HepG2 (cell line): Measurements from ENCODE around the gene DOK4. TPM values are rescaled to one million over a fixed set of nuclear protein-coding genes. Genes with fewer than 3 reads are reported as not detected.

Experiments
- CHD4 ChIP-seq: fragments of 200-600 bp; sonication (generic); IDR thresholded peaks from 2 replicates; pipeline ENCODE4 v1.7.0; 2017; ENCODE audit warnings: mild to moderate bottlenecking, low read length, borderline replicate concordance
- NONO ChIP-seq, 2 experiments: fragments of 450-650 bp in 1 of 2; sonication (generic) in 1 of 2; formaldehyde crosslinking in 1 of 2; IDR thresholded peaks in 1 of 2; conservative IDR thresholded peaks in 1 of 2; 2 replicates each; pipeline versions ENCODE4 v1.6.1 to v1.8.0; 2017 to 2022; ENCODE audit warnings: mild to moderate bottlenecking in 1 of 2, missing genetic modification reagents in 1 of 2, moderate library complexity in 1 of 2
- RARA ChIP-seq: IDR thresholded peaks from 2 replicates; pipeline ENCODE4 v1.6.1; 2016; ENCODE audit warnings: missing genetic modification reagents, missing compliant biosample characterization
- RXRB ChIP-seq: IDR thresholded peaks from 2 replicates; pipeline ENCODE4 v1.6.1; 2016; ENCODE audit warnings: borderline replicate concordance, missing genetic modification reagents, missing compliant biosample characterization
- SRSF9 ChIP-seq: fragments of 200-400 bp; formaldehyde crosslinking; IDR thresholded peaks from 2 replicates; pipeline ENCODE4 v1.6.1; 2018; ENCODE audit warnings: borderline replicate concordance, mild to moderate bottlenecking, low read depth, low read length; ENCODE audit not compliant: insufficient read depth, poor library complexity, severe bottlenecking
- ZFX ChIP-seq: sonication (generic); formaldehyde crosslinking; IDR thresholded peaks from 2 replicates; pipeline ENCODE4 v1.4.0; 2020; ENCODE audit warnings: mild to moderate bottlenecking, low read depth, missing genetic modification reagents, moderate library complexity
- ZNF263 ChIP-seq: sonication (generic); formaldehyde crosslinking; IDR thresholded peaks from 2 replicates; pipeline ENCODE4 v1.4.0; 2020; ENCODE audit warnings: missing genetic modification reagents
- ZNF343 ChIP-seq: sonication (generic); formaldehyde crosslinking; IDR thresholded peaks from 2 replicates; pipeline ENCODE4 v1.4.0; 2020; ENCODE audit warnings: mild to moderate bottlenecking, missing genetic modification reagents
- ZNF556 ChIP-seq: sonication (generic); formaldehyde crosslinking; IDR thresholded peaks from 2 replicates; pipeline ENCODE4 v1.4.0; 2020; ENCODE audit warnings: mild to moderate bottlenecking, missing genetic modification reagents, borderline replicate concordance
- ZNF792 ChIP-seq: IDR thresholded peaks from 2 replicates; pipeline ENCODE4 v1.6.1; 2016
- polyA plus RNA-seq, 8 experiments: library from polyadenylated mRNA; depleted of rRNA in 3 of 8; stranded (reverse) in 7 of 8; unstranded in 1 of 8; fragments of >200 nt; fragmentation: Illumina TruSeq in 4 of 8; extraction: Trizol in 4 of 8; gene quantifications; 2 replicates each; pipeline versions ENCODE4 v1.2.1 to v1.2.3, GENCODE V29; 2011 to 2016; ENCODE audit warnings: low read depth in 4 of 8, missing spikeins in 1 of 8, mixed read lengths in 1 of 8; ENCODE audit not compliant: insufficient read depth in 1 of 8
- total RNA-seq, 5 experiments: library from RNA; depleted of rRNA; stranded (reverse); fragments of >200 nt; fragmentation: Illumina TruSeq; extraction: Trizol; gene quantifications; 2 replicates each; pipeline ENCODE4 v1.2.3, GENCODE V29; 2016; ENCODE audit warnings: low read depth in 1 of 5
- TF ChIP-seq, protein P1 (sequence below): sonication (generic); formaldehyde crosslinking; IDR thresholded peaks from 2 replicates; pipeline ENCODE4 v1.4.0; 2020; ENCODE audit warnings: missing genetic modification reagents, borderline replicate concordance
- TF ChIP-seq, protein P2 (sequence below), 2 experiments: IDR thresholded peaks; 2 replicates each; pipeline ENCODE4 v1.6.1; 2011 to 2012; ENCODE audit warnings: low read length in 2 of 2, borderline replicate concordance in 1 of 2, low read depth in 1 of 2, mild to moderate bottlenecking in 1 of 2, moderate library complexity in 1 of 2
- TF ChIP-seq, protein P3 (sequence below): IDR thresholded peaks from 2 replicates; pipeline ENCODE4 v1.6.1; 2016; ENCODE audit warnings: mild to moderate bottlenecking
- TF ChIP-seq, protein P4 (sequence below): sonication (generic); formaldehyde crosslinking; IDR thresholded peaks from 2 replicates; pipeline ENCODE4 v1.4.0; 2020; ENCODE audit warnings: missing genetic modification reagents
- TF ChIP-seq, protein P5 (sequence below): sonication (generic); formaldehyde crosslinking; conservative IDR thresholded peaks from 2 replicates; pipeline ENCODE4 v1.4.0; 2020; ENCODE audit warnings: missing genetic modification reagents

DOK4 gene
- total and polyA plus RNA-seq, 2 of the 13 experiments (the other 11 are each of a cell fraction or from before 2014, with no cell fraction given): 52.7 to 70.0 TPM

DNA sequence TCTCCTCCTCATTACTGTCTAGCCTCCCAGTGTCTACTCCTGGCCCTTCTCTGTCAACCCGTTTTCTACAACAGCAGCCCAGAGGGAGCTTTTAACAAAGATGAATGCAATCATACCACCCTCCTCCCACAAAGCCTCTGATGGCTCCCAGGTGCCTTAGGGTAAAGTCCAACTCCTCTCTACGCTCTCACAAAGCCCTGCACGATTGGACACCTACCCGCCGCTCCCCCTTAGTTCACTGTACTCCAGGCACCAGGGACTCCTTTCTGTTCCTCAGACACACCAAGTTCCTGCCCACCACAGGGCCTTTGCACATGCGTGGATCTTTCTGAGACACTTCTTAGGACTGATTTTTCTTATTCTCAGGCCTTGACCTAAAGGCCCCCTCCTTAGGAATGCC lies 32.6 kb upstream of the DOK4 start (continued):
- TF ChIP-seq, protein P1, sequence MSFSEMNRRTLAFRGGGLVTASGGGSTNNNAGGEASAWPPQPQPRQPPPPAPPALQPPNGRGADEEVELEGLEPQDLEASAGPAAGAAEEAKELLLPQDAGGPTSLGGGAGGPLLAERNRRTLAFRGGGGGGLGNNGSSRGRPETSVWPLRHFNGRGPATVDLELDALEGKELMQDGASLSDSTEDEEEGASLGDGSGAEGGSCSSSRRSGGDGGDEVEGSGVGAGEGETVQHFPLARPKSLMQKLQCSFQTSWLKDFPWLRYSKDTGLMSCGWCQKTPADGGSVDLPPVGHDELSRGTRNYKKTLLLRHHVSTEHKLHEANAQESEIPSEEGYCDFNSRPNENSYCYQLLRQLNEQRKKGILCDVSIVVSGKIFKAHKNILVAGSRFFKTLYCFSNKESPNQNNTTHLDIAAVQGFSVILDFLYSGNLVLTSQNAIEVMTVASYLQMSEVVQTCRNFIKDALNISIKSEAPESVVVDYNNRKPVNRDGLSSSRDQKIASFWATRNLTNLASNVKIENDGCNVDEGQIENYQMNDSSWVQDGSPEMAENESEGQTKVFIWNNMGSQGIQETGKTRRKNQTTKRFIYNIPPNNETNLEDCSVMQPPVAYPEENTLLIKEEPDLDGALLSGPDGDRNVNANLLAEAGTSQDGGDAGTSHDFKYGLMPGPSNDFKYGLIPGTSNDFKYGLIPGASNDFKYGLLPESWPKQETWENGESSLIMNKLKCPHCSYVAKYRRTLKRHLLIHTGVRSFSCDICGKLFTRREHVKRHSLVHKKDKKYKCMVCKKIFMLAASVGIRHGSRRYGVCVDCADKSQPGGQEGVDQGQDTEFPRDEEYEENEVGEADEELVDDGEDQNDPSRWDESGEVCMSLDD (CRISPR knock-in tag): no peak
- no peak for TF ChIP-seq SRSF9
- TF ChIP-seq RARA (CRISPR knock-in tag): no peak
- TF ChIP-seq, protein P2, sequence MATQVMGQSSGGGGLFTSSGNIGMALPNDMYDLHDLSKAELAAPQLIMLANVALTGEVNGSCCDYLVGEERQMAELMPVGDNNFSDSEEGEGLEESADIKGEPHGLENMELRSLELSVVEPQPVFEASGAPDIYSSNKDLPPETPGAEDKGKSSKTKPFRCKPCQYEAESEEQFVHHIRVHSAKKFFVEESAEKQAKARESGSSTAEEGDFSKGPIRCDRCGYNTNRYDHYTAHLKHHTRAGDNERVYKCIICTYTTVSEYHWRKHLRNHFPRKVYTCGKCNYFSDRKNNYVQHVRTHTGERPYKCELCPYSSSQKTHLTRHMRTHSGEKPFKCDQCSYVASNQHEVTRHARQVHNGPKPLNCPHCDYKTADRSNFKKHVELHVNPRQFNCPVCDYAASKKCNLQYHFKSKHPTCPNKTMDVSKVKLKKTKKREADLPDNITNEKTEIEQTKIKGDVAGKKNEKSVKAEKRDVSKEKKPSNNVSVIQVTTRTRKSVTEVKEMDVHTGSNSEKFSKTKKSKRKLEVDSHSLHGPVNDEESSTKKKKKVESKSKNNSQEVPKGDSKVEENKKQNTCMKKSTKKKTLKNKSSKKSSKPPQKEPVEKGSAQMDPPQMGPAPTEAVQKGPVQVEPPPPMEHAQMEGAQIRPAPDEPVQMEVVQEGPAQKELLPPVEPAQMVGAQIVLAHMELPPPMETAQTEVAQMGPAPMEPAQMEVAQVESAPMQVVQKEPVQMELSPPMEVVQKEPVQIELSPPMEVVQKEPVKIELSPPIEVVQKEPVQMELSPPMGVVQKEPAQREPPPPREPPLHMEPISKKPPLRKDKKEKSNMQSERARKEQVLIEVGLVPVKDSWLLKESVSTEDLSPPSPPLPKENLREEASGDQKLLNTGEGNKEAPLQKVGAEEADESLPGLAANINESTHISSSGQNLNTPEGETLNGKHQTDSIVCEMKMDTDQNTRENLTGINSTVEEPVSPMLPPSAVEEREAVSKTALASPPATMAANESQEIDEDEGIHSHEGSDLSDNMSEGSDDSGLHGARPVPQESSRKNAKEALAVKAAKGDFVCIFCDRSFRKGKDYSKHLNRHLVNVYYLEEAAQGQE (IDR thresholded peaks at IDR 0.05; ENCODE audit: borderline replicate concordance in 1 of 2, low read depth in 1 of 2, low read length in 2 of 2): no peak
- no peak for TF ChIP-seq RXRB (CRISPR knock-in tag)
- TF ChIP-seq ZNF343 (CRISPR knock-in tag): no peak
- TF ChIP-seq ZNF792: no peak
- TF ChIP-seq ZFX (CRISPR knock-in tag): peak; percentile 18; the same call in 1 of the 2 replicates
- TF ChIP-seq, protein P3, sequence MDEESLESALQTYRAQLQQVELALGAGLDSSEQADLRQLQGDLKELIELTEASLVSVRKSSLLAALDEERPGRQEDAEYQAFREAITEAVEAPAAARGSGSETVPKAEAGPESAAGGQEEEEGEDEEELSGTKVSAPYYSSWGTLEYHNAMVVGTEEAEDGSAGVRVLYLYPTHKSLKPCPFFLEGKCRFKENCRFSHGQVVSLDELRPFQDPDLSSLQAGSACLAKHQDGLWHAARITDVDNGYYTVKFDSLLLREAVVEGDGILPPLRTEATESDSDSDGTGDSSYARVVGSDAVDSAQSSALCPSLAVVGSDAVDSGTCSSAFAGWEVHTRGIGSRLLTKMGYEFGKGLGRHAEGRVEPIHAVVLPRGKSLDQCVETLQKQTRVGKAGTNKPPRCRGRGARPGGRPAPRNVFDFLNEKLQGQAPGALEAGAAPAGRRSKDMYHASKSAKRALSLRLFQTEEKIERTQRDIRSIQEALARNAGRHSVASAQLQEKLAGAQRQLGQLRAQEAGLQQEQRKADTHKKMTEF (CRISPR knock-in tag): no peak
- TF ChIP-seq, protein P4, sequence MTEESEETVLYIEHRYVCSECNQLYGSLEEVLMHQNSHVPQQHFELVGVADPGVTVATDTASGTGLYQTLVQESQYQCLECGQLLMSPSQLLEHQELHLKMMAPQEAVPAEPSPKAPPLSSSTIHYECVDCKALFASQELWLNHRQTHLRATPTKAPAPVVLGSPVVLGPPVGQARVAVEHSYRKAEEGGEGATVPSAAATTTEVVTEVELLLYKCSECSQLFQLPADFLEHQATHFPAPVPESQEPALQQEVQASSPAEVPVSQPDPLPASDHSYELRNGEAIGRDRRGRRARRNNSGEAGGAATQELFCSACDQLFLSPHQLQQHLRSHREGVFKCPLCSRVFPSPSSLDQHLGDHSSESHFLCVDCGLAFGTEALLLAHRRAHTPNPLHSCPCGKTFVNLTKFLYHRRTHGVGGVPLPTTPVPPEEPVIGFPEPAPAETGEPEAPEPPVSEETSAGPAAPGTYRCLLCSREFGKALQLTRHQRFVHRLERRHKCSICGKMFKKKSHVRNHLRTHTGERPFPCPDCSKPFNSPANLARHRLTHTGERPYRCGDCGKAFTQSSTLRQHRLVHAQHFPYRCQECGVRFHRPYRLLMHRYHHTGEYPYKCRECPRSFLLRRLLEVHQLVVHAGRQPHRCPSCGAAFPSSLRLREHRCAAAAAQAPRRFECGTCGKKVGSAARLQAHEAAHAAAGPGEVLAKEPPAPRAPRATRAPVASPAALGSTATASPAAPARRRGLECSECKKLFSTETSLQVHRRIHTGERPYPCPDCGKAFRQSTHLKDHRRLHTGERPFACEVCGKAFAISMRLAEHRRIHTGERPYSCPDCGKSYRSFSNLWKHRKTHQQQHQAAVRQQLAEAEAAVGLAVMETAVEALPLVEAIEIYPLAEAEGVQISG: no peak; the same call in 1 of the 2 replicates
- TF ChIP-seq ZNF556 (CRISPR knock-in tag): 0 out of 2 replicates have a peak, but pooled peaks have one; percentile 15
- no peak for TF ChIP-seq CHD4
- peak; percentile 54; the same call in 1 of the 2 replicates for TF ChIP-seq ZNF263
- no peak for TF ChIP-seq NONO (IDR thresholded peaks at IDR 0.05)
- no peak for TF ChIP-seq NONO (CRISPR knock-in tag; conservative IDR thresholded peaks at IDR 0.05)
- TF ChIP-seq, protein P5, sequence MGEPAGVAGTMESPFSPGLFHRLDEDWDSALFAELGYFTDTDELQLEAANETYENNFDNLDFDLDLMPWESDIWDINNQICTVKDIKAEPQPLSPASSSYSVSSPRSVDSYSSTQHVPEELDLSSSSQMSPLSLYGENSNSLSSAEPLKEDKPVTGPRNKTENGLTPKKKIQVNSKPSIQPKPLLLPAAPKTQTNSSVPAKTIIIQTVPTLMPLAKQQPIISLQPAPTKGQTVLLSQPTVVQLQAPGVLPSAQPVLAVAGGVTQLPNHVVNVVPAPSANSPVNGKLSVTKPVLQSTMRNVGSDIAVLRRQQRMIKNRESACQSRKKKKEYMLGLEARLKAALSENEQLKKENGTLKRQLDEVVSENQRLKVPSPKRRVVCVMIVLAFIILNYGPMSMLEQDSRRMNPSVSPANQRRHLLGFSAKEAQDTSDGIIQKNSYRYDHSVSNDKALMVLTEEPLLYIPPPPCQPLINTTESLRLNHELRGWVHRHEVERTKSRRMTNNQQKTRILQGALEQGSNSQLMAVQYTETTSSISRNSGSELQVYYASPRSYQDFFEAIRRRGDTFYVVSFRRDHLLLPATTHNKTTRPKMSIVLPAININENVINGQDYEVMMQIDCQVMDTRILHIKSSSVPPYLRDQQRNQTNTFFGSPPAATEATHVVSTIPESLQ (CRISPR knock-in tag): no peak
